Fibroblast of villous mesenchyme (primary cell): ENCODE data around the gene PARD3. TPM values are rescaled to one million over a fixed set of nuclear protein-coding genes. Genes with fewer than 3 reads are reported as not detected.

Source experiments
- DNase-seq: peaks from one replicate; pipeline ENCODE4 v3.0.0-alpha.2; 2010; ENCODE audit warnings: low read depth
- H3K4me3 ChIP-seq: 2 replicates; pipeline ENCODE4 v1.5.1; 2011; ENCODE audit warnings: low read depth, mild to moderate bottlenecking, low read length
- total RNA-seq: library from RNA; depleted of rRNA; stranded (reverse); fragments of >200 nt; gene quantifications from 2 replicates; pipeline ENCODE4 v1.2.3, GENCODE V29; 2012
- TF ChIP-seq, protein P1 (sequence below): IDR thresholded peaks from 2 replicates; pipeline ENCODE4 v1.5.1; 2012; ENCODE audit warnings: low read depth, mild to moderate bottlenecking, low read length; ENCODE audit not compliant: insufficient read depth

The PARD3 gene
- total RNA-seq, 1 donor = 44.0 TPM

DNA sequence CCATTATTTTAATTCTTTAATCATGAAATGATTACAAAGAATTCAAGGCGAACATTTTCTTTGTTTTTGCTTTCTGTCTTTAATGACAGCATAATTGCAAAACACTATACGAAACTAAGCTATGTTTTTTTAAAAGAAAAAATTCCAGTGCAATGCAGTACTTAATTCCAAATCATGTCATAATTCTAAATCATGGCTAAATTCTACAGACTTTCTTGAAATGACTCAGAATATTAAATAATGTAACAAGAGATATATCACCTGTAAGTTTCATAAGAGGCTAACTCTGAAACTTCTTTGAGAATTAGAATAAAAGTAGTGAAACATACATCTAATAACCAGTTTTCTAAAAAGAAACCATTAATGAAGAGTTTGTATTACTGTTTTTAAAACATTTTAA, 671.6 kb downstream of the PARD3 start:
- TF ChIP-seq, protein P1, sequence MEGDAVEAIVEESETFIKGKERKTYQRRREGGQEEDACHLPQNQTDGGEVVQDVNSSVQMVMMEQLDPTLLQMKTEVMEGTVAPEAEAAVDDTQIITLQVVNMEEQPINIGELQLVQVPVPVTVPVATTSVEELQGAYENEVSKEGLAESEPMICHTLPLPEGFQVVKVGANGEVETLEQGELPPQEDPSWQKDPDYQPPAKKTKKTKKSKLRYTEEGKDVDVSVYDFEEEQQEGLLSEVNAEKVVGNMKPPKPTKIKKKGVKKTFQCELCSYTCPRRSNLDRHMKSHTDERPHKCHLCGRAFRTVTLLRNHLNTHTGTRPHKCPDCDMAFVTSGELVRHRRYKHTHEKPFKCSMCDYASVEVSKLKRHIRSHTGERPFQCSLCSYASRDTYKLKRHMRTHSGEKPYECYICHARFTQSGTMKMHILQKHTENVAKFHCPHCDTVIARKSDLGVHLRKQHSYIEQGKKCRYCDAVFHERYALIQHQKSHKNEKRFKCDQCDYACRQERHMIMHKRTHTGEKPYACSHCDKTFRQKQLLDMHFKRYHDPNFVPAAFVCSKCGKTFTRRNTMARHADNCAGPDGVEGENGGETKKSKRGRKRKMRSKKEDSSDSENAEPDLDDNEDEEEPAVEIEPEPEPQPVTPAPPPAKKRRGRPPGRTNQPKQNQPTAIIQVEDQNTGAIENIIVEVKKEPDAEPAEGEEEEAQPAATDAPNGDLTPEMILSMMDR = no peak
- no peak overlapping the region for H3K4me3 ChIP-seq
- DNase-seq = no peak

DNA sequence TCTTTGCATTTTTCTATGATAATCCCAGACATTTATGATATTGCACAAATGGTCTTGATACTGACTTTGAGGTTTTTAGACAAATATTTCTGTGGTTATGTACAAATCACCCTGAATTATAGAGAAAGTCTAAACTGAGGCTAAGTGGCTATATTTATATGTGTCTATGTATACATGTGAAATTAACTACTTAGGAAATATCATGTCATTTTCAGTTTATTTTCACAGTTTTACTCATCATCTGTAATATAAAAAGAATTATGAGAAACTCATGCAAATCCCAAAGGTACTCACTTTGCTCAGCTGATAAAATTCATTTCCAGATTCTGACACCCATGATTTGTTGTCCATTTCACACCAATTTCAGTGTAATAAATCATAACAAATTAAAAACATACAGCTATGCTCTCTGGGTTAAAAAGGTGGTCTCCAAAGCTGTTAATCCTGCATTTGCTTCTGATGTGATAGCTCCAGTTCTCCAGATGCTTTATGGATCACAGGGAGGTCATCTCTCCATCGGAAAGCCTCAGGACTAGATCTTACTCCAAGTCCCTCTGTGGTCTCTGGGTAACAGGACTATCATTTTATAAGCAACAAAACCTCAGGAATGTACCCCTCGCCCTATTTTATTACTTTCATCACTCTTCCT, 673.9 kb downstream of the PARD3 start:
- no peak overlapping the region for H3K4me3 ChIP-seq
- TF ChIP-seq, protein P1 = no peak
- DNase-seq = no peak

DNA sequence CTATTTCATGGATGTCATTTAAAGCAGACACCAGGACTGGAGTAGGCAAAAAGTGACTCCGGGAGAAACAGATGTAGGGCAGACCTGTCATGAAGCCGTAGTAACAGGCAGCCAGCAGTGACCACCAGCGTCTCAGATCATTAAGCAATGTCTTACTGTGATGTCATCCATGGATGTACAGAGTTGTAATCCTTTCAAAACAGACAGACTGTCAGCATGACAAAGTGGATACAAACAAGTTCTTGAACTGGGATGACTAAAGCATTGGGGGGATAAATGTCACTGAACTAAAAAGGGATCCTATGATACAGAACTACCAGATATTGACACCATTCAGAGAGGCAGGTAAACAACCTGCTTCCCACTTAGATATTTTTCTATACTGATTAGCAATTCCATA, 675.5 kb downstream of the PARD3 start:
- DNase-seq = peak; percentile 72
- no peak overlapping the region for H3K4me3 ChIP-seq
- TF ChIP-seq, protein P1 = no peak

DNA sequence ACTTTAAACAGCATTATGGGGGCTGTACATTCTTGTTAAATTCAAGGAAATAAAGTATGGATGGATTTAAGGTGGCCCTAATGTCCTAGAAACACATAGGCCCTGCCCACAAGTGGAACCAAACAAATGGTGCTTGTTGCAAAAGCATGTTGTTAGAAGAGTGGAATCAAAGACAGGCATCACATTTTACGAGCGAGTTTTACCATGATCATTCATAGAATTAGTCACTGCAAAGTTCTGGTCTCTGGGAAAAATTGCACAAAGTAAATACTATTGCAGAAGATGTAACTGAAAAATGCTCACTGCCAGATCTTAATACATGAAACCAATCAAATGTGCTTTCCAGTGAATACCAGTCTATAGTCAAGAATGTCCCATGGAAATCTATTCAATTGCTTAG, 677.1 kb downstream of the PARD3 start:
- TF ChIP-seq, protein P1 = no peak
- H3K4me3 ChIP-seq = no peak overlapping the region
- peak; percentile 88 for DNase-seq

DNA sequence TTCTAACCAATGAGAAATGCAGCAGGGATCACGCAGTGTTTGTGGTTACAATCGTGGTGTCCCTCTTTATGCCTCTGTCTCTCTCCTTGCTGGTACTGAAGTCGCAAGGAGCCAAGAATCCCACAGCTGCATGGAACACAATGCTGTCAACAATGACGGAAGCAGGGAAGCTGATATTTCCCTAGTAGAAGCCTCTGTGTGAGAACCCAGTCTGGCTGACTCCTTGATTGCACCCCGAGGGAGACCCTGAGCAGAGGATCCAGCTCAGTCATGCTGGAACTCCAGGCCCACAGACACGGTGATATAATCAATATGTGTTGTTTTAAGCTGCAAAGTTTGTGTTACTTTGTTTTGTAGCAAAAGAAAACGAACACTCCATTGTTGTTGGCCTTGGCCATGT, 677.9 kb downstream of the PARD3 start:
- no peak overlapping the region for H3K4me3 ChIP-seq
- TF ChIP-seq, protein P1 = no peak
- DNase-seq = no peak

DNA sequence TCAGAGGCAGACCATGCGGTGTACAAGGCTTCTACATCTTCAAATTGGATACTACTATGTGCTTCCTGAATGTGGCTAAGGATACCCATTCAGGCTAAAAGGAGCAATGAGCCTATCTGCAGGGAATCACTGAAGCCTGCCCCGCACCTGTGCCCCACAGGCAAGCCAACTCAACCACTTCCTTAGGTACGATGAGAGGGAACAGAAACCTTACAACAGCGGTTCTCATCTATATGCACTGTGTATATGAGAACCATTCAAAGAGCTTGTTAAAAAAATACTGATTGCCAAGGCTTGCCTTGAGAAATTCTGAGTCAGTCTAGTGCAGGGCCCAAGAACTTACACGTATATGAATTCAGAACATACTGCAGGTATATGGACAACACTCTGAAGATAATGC, 679.6 kb downstream of the PARD3 start:
- TF ChIP-seq, protein P1 = no peak
- no peak for DNase-seq
- H3K4me3 ChIP-seq = no peak overlapping the region

DNA sequence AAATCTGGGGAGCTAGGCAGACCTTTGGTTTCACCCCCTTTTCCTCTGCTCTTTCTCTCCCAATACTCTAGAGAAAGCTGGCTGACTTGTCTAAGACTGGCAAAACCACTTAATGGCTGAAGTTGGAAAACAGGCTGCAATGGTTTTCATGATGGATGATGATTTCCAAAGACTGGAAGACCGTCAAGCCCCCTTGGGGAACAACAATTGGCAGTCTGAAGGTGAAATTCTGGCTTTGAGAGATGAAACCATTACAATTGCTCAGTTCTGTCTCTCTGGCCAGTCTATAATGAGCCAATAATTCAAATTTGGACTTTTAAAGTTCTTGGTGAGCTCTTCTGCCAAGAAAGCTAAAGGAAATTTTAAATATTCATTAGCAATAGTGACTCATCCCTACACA, 680.5 kb downstream of the PARD3 start:
- no peak overlapping the region for H3K4me3 ChIP-seq
- no peak for DNase-seq
- TF ChIP-seq, protein P1 = no peak
